Cortex of kidney (tissue), 1 donor: ENCODE results near the gene RBM34.

Experiments used
- DNase-seq: peaks from one replicate; lab custom pipeline; 2025; lab: John Stamatoyannopoulos, UW

RBM34 gene

DNA sequence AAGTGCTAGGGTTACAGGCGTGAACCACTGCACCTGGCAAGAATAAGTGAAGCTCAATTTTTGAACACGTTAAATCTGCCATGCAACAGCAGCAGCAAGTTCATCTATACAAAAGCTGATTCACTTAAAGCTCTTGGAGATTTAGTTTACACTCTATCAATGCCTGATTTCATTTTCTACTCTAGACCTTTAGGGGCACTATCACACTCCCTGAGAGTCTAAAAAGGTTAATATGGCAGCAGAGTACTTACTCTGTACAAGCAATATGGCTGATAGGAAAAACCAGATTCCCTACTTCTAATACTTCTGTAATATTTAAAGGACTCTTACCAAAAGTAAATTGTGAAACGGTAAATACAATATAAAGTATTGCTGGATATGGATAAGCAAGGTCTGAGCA, 4.8 kb downstream of the RBM34 start:
- no peak for DNase-seq

GRCh38 chr1:235152235-235152634, 8.8 kb downstream of the RBM34 start:
- DNase-seq, result no peak

GRCh38 chr1:235151033-235151432, 10.0 kb downstream of the RBM34 start:
- DNase-seq, result no peak

DNA sequence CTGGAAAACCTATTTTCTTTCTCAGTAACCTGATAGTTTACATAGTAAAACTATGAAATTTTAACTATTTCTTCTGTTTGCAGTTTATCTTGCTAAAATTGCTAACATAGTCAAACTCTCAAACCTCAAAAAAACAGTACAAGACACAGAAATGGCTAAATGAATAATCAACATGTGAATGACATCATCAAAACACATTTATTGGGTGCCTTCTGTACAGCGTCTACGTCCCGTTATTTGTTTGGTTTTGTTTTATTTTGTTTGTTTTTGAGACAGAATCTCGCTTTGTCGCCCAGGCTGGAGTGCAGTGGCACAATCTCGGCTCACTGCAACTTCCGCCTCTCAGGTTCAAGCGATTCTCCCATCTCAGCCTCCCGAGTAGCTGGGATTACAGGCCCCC, 11.2 kb downstream of the RBM34 start:
- DNase-seq, result no peak

- DNase-seq, result no peak
Observed at GRCh38 chr1:235147269-235147668, 13.8 kb downstream of the RBM34 start.

DNA sequence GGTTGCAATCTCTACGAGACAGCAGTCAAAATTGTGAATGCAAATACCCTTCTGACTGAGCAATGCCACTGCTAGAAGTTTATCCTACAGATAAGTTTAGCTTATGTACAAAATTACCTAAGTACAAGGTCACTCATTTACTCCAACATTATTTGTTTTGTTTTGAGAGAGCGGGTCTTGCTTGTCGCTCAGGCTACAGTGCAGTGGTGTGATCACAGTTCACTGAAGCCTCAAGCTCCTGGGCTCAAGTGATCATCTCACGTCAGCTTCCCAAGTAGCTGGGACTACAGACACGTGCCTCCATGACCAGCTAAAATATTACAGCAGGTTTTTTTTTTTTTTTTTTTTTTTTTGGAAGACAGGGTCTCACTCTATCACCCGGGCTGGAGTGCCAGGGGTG, 15.4 kb downstream of the RBM34 start:
- no peak for DNase-seq

GRCh38 chr1:235142991-235143390, 18.1 kb downstream of the RBM34 start:
- DNase-seq, result no peak

DNA sequence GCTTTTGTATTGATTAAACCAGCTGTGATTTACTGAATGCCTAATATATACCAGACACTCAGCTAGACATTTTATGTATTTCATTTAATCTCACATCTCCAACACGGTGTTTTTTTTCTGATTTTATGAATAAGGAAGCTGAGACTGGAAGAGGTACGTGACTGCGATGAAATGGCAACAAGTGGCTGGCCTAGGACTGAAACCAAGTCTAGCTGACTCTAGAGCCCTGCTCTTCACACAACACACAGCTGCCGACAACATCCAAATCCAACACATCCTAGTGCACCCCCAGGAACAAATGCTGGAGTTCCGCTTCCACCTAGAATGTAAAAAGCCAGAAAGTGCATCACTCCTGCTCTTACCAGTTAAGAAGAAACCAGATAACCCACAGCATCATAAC, 21.7 kb downstream of the RBM34 start:
- no peak for DNase-seq

DNA sequence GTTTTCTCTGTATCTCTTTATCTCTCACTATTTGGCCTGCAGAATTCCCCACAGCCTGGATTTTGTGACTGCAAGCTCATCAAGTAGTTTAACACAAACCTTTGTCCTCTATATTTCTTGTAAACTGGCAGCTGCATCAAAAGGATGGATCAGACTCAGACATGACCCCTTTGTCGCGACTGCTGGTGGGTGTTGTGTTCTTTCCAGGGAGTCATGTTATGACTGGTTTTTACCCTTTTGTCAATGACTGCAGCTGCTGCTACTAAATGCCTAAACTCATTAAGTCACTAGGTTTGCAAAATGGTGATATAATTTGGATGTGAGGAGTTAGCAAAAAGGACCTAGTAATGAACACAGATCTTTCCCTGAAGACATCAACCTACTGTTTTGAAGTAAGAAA, 22.2 kb downstream of the RBM34 start:
- no peak for DNase-seq

- no peak for DNase-seq
Observed at GRCh38 chr1:235136111-235136510, 24.9 kb downstream of the RBM34 start.

GRCh38 chr1:235134171-235134570, 26.9 kb downstream of the RBM34 start:
- no peak for DNase-seq

DNA sequence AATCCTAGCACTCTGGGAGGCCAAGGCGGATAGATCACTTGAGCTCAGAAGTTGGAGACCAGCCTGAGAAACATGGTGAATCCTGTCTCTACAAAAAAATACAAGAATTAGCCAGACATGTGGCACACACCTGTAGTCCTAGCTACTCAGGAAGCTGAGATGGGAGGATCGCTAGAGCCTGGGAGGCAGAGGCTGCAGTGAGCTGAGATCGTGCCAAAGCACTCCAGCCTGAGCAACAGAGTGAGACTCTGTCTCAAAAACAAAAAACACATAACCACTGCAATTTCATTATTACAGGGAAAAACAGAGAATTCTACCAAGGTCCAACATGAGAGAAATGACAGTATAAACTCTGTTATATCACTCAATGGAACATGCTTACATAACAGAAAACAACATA, 28.0 kb downstream of the RBM34 start:
- DNase-seq, result no peak

- no peak for DNase-seq
Observed at GRCh38 chr1:235131961-235132360, 29.1 kb downstream of the RBM34 start.

GRCh38 chr1:235130766-235131270, 30.2 kb downstream of the RBM34 start:
- DNase-seq, result no peak

- no peak for DNase-seq
Observed at GRCh38 chr1:235129774-235130570, 31.1 kb downstream of the RBM34 start.

- DNase-seq, result no peak
Observed at GRCh38 chr1:235128456-235129328, 32.4 kb downstream of the RBM34 start, which contains the start of gene TOMM20. TSS of gene TOMM20 (minus strand) at chr1:235128837. CDS start at chr1:235128715, 122 bp downstream.

DNA sequence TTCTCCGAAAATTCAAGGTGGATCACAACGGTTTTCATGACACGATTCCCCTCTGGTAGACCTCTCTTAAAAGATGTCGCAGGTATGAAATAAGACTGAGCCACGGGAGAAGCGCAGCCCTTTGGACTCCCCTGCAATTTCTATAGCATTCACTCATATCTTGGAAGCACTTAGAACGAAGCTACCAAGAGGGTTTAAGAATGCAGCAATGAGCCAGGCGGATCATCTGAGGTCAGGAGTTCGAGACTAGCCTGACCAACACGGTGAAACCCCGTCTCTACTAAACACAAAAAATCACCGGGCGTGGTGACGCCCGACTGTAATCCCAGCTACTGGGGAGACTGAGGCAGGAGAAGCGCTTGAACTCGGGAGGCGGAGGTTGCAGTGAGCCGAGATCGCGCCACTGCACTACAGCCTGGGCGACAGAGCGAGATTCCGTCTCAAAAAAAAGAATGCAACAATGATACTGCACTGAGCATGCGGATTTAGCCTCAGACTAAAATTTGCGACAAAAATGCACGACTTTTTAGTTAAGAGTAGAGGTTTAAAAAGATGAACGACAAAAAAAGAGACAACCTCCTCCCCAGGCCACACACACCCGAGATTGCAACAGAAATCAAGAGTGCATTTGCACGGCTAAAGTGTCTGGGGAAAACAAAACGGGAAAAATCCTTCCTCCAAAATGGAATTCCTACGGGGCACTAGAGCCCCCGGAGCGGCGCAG, 33.2 kb downstream of the RBM34 start:
- no peak for DNase-seq

GRCh38 chr1:235127203-235127602, 33.8 kb downstream of the RBM34 start:
- no peak for DNase-seq

DNA sequence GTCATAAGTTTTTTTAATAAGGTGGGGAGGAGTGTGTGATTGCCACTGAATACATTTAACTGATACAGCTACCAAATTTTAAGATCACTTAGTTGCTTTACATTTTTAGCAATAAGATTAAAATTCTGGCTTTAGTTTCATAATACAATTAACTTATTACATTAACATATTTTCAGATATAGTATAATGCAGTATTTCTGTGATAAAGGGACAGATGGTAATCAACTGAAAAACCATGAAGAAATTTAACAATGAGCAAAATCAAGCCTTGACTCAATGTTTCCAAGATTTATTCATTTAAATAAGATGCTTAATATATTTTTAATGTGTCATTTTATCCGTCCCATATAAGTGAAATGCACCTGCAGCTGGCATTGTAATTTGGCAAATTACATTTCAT, 36.4 kb downstream of the RBM34 start:
- DNase-seq, result no peak

DNA sequence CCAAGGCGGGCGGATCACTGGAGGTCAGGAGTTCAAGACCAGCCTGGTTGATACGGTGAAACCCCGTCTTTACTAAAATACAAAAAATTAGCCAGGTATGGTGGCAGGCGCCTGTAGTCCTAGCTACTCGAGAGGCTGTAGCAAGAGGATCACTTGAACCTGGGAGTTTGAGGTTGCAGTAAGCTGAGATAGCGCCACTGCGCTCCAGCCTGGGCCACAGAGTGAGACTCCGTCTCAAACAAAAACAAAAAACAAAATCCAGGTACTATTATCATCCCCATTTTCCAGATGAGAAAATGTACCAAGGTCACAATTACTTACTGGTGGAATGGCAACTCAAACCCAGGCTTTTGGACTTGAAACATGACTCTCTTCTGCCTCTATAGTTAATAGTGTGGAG, 36.9 kb downstream of the RBM34 start:
- no peak for DNase-seq

DNA sequence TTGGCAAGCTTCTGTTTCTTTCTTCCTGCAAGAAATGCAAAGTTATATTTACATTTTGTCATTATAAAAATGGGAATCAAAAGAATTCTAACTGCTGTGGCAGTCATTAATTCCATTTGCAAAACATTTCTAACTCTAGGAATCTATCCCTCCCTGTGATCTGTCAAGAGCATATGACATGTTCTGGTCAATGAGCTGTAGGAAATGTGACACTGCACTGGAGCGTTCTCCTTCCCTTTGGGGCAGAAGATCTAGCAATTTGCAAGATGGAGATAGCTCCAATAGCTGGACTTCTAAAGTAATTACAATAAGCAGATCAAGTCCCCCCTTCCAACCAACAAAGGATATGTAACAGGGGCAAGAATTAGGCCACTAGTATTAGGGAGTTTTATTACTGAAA, 38.7 kb downstream of the RBM34 start:
- no peak for DNase-seq

- no peak for DNase-seq
Observed at GRCh38 chr1:235113183-235113917, 47.7 kb downstream of the RBM34 start.
